GM21528 (cell line): Measurements from ENCODE around the gene GPER1.
A peak's percentile ranks its signal among the peaks of the same experiment; 100 is the strongest.
"Not testable (repeated sequence)": the region's sequence is repeated elsewhere in the genome, so short reads cannot be mapped to it uniquely, and the experiment has no call there.

Source experiments
- ATAC-seq: cut with Tn5 transposase; IDR thresholded peaks from one replicate; pipeline ENCODE4 v1.9.1; 2021; ENCODE audit warnings: mild to moderate bottlenecking, moderate library complexity; ENCODE audit not compliant: unreplicated experiment, low FRiP score

Gene GPER1

DNA sequence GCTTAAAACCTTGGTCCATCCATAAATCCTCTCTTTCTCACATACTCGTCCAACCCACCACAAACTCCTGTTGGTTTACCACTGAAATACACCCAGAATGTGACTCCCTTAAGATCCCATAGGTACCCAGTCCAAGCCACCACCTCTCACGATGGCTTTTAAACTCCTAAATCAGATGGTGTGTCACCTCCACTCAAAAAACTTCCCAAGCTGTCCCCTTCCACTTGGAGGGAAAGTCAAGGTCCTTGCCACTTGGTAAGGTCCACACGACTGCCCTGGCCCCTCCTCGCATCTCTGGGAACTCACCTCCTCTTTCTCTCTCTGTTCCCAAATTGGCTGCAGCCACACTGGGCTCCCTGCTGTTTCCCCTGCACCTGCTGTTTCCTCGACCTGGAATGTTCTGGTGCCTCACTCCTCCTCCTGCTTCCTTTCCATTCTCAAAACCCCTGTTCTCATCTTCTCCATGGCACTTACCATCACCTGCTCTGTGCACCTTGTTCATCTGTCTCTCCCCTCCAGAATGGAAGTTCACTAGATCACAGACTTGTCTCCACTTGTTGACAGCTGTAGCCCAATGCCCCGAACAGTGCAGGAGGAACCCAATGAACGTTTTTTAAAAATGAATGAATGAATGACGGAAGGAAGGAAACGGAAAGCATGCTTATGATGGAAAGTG, 49.1 kb downstream of the GPER1 start:
- ATAC-seq: peak; percentile 3

DNA sequence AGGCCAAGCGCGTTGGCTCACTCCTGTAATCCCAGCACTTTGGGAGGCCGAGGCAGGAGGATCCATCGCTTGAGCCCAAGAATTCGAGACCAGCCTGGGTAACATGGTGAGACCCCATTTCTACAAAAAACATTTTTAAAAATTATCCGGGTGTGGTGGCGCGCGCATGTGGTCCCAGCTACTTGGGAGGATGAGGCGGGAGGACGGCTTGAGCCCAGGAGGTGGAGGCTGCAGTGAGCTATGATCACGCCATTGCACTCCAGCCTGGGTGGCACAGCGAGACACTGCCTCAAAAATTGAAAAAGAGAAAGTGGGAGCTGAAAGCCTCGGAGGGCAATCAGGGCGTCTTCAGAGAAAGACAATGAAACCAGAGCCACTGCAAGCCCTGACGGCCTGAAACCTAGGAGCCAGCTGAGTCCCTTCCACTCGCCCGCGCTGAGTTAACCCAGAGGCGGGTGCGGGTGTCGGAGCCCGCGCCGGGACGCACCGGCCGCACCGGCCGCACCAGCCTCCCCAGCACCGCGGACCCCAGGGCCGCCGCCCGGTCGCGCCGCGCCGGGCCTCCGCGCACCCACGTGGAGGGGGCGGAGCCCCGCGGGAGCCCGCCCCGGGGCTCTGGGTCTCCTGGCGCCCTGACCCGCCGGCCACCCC, 49.7 kb downstream of the GPER1 start:
- peak; percentile 64 for ATAC-seq

DNA sequence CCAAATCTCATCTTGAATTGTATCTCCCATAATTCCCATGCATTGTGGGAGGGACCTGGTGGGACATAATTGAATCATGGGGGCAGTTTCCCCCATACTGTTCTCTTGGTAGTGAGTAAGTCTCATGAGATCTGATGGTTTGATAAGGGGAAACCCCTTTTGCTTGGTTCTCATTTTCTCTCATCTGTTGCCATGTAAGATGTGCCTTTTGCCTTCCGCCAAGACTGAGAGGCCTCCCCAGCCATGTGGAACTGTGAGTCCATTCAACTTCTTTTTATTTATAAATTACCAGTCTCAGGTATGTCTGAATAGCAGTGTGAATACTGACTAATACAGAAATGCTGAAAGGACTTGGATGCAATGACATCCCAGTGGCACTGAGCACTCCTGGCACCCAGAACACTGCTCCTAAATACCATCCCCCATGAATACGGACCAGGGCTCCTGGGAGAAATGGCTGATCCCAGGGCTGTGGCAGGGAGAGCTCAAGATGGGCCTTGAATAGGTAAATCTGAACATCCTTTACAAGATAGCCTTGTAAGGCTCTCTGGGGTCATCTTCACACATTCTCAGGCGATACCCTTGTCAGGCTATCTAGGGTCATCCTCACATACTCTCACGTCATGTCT, 52.7 kb downstream of the GPER1 start:
- ATAC-seq: no peak

- no peak for ATAC-seq
Observed at GRCh38 chr7:1141651-1142050, 53.7 kb downstream of the GPER1 start.

GRCh38 chr7:1142051-1142635, 54.2 kb downstream of the GPER1 start:
- no peak for ATAC-seq

GRCh38 chr7:1143031-1143430, 55.1 kb downstream of the GPER1 start:
- not testable (repeated sequence) for ATAC-seq
